HEK293 (cell line): ENCODE data around the gene YEATS4.

Experiments
- CTCF ChIA-PET: fragments of 350-600 bp; formaldehyde crosslinking; extraction: SDS; loops from one replicate; lab custom pipeline; 2021; ENCODE audit warnings: antibody characterized with exemption; lab: Yijun Ruan, JAX
- POLR2A ChIA-PET: fragments of 300-600 bp; formaldehyde crosslinking; extraction: SDS; loops from one replicate; lab custom pipeline; 2020; ENCODE audit warnings: antibody characterized with exemption, inconsistent platforms; lab: Yijun Ruan, JAX
- H3K27ac ChIP-seq: fragments of 200-500 bp; sonication (Bioruptor generic); 2 replicates; pipeline ENCODE4 v1.5.1; 2014; ENCODE audit warnings: low read depth, low read length, control low read depth, inconsistent platforms; ENCODE audit errors: extremely low read depth
- H3K36me3 ChIP-seq, 2 experiments: fragments of 200-500 bp in 1 of 2; sonication (Bioruptor generic) in 1 of 2; 1 replicate in 1 of 2; 2 replicates in 1 of 2; pipeline ENCODE4 v1.5.1; 2014 to 2017; ENCODE audit warnings: inconsistent platforms in 2 of 2, low read length in 2 of 2; ENCODE audit not compliant: control insufficient read depth in 2 of 2, insufficient read depth in 1 of 2
- H3K4me1 ChIP-seq: fragments of 200-500 bp; sonication (Bioruptor generic); 2 replicates; pipeline ENCODE4 v1.5.1; 2014; ENCODE audit warnings: mild to moderate bottlenecking, low read length, inconsistent platforms; ENCODE audit not compliant: control insufficient read depth, insufficient read depth
- H3K4me3 ChIP-seq: 2 replicates; pipeline ENCODE4 v1.5.1; 2011; ENCODE audit warnings: low read depth, mild to moderate bottlenecking, control low read depth, low read length, moderate library complexity
- H3K9me3 ChIP-seq: fragments of 200-500 bp; sonication (Bioruptor generic); 2 replicates; pipeline ENCODE4 v1.5.1; 2014; ENCODE audit warnings: low read depth, low read length, inconsistent platforms; ENCODE audit not compliant: control insufficient read depth, insufficient read depth
- GLIS2 ChIP-seq: fragments of 450-650 bp; formaldehyde crosslinking; IDR thresholded peaks from 2 replicates; pipeline ENCODE4 v1.5.1; 2016; ENCODE audit warnings: missing biosample characterization, missing genetic modification characterization
- HOXD13 ChIP-seq: sonication (generic); formaldehyde crosslinking; IDR thresholded peaks from 2 replicates; pipeline ENCODE4 v1.8.0; 2022; ENCODE audit warnings: missing genetic modification reagents, borderline replicate concordance
- OVOL3 ChIP-seq: fragments of 450-650 bp; formaldehyde crosslinking; IDR thresholded peaks from 2 replicates; pipeline ENCODE4 v1.5.1; 2016; ENCODE audit warnings: missing biosample characterization, missing genetic modification characterization
- PRDM2 ChIP-seq: fragments of 450-650 bp; formaldehyde crosslinking; IDR thresholded peaks from 2 replicates; pipeline ENCODE4 v1.5.1; 2016; ENCODE audit warnings: missing biosample characterization, missing genetic modification characterization, borderline replicate concordance
- REPIN1 ChIP-seq: fragments of 450-650 bp; formaldehyde crosslinking; IDR thresholded peaks from 2 replicates; pipeline ENCODE4 v1.5.1; 2017; ENCODE audit warnings: missing biosample characterization, missing genetic modification characterization, low read depth
- REST ChIP-seq: fragments of 450-650 bp; formaldehyde crosslinking; IDR thresholded peaks from 2 replicates; pipeline ENCODE4 v1.5.1; 2016; ENCODE audit warnings: missing biosample characterization, missing genetic modification characterization
- SALL2 ChIP-seq: fragments of 450-650 bp; formaldehyde crosslinking; IDR thresholded peaks from 2 replicates; pipeline ENCODE4 v1.5.0; 2017; ENCODE audit warnings: missing biosample characterization, mild to moderate bottlenecking, missing genetic modification characterization, borderline replicate concordance
- SCRT1 ChIP-seq: fragments of 450-650 bp; formaldehyde crosslinking; IDR thresholded peaks from 2 replicates; pipeline ENCODE4 v1.5.1; 2016; ENCODE audit warnings: missing biosample characterization, missing genetic modification characterization, borderline replicate concordance
- SP3 ChIP-seq: fragments of 450-650 bp; formaldehyde crosslinking; IDR thresholded peaks from 2 replicates; pipeline ENCODE4 v1.5.1; 2016; ENCODE audit warnings: missing biosample characterization, missing genetic modification characterization
- TCF7L2 ChIP-seq: IDR thresholded peaks from 2 replicates; pipeline ENCODE4 v1.6.1; 2011; ENCODE audit warnings: low read depth, mild to moderate bottlenecking, inconsistent platforms, low read length, moderate library complexity, borderline replicate concordance
- ZEB2 ChIP-seq: fragments of 450-650 bp; formaldehyde crosslinking; IDR thresholded peaks from 2 replicates; pipeline ENCODE4 v1.5.1; 2016; ENCODE audit warnings: missing biosample characterization, missing genetic modification characterization
- ZFP37 ChIP-seq: fragments of 450-650 bp; formaldehyde crosslinking; IDR thresholded peaks from 2 replicates; pipeline ENCODE4 v1.5.1; 2016; ENCODE audit warnings: missing biosample characterization, missing genetic modification characterization
- ZFP41 ChIP-seq: fragments of 450-650 bp; formaldehyde crosslinking; IDR thresholded peaks from 2 replicates; pipeline ENCODE4 v1.5.1; 2016; ENCODE audit warnings: missing biosample characterization, missing genetic modification characterization, borderline replicate concordance
- ZFP69B ChIP-seq: fragments of 450-650 bp; formaldehyde crosslinking; IDR thresholded peaks from 2 replicates; pipeline ENCODE4 v1.5.1; 2016; ENCODE audit warnings: missing biosample characterization, missing genetic modification characterization
- ZNF174 ChIP-seq: fragments of 450-650 bp; formaldehyde crosslinking; IDR thresholded peaks from 2 replicates; pipeline ENCODE4 v1.5.0; 2017; ENCODE audit warnings: missing biosample characterization, mild to moderate bottlenecking, missing genetic modification characterization
- ZNF2 ChIP-seq: fragments of 450-650 bp; formaldehyde crosslinking; IDR thresholded peaks from 2 replicates; pipeline ENCODE4 v1.5.1; 2016; ENCODE audit warnings: missing biosample characterization, missing genetic modification characterization
- ZNF248 ChIP-seq: fragments of 450-650 bp; formaldehyde crosslinking; IDR thresholded peaks from 2 replicates; pipeline ENCODE4 v1.5.1; 2017; ENCODE audit warnings: missing biosample characterization, missing genetic modification characterization
- ZNF292 ChIP-seq: fragments of 450-650 bp; formaldehyde crosslinking; IDR thresholded peaks from 2 replicates; pipeline ENCODE4 v1.5.1; 2016; ENCODE audit warnings: low read depth, missing biosample characterization, missing genetic modification characterization, borderline replicate concordance
- ZNF426 ChIP-seq: fragments of 450-650 bp; formaldehyde crosslinking; IDR thresholded peaks from 2 replicates; pipeline ENCODE4 v1.5.1; 2017; ENCODE audit warnings: missing biosample characterization, missing genetic modification characterization, mild to moderate bottlenecking, inconsistent platforms, moderate library complexity
- ZNF48 ChIP-seq: fragments of 450-650 bp; formaldehyde crosslinking; IDR thresholded peaks from 2 replicates; pipeline ENCODE4 v1.5.1; 2016; ENCODE audit warnings: missing biosample characterization, missing genetic modification characterization
- ZNF580 ChIP-seq: fragments of 450-650 bp; formaldehyde crosslinking; IDR thresholded peaks from 2 replicates; pipeline ENCODE4 v1.5.1; 2016; ENCODE audit warnings: missing biosample characterization, missing genetic modification characterization
- ZNF629 ChIP-seq: fragments of 450-650 bp; formaldehyde crosslinking; IDR thresholded peaks from 2 replicates; pipeline ENCODE4 v1.5.1; 2017; ENCODE audit warnings: missing biosample characterization, missing genetic modification characterization
- ZNF658 ChIP-seq: fragments of 450-650 bp; formaldehyde crosslinking; IDR thresholded peaks from 2 replicates; pipeline ENCODE4; 2016; ENCODE audit warnings: missing biosample characterization, missing genetic modification characterization
- ZNF777 ChIP-seq: fragments of 450-650 bp; formaldehyde crosslinking; IDR thresholded peaks from 2 replicates; pipeline ENCODE4 v1.5.1; 2017; ENCODE audit warnings: missing biosample characterization, missing genetic modification characterization, borderline replicate concordance
- ZNF785 ChIP-seq: fragments of 450-650 bp; formaldehyde crosslinking; IDR thresholded peaks from 2 replicates; pipeline ENCODE4 v1.5.1; 2016; ENCODE audit warnings: missing biosample characterization, missing genetic modification characterization
- ZSCAN30 ChIP-seq: fragments of 450-650 bp; IDR thresholded peaks from 2 replicates; pipeline ENCODE4 v1.5.1; 2018; ENCODE audit warnings: missing biosample characterization, mild to moderate bottlenecking, missing genetic modification characterization, moderate library complexity
- ZSCAN5A ChIP-seq: fragments of 450-650 bp; formaldehyde crosslinking; IDR thresholded peaks from 2 replicates; pipeline ENCODE4 v1.5.1; 2016; ENCODE audit warnings: missing biosample characterization, missing genetic modification characterization

YEATS4 gene

GRCh38 chr12:69435644-69436043 is 76.1 kb downstream of the YEATS4 start:
- no peak overlapping the region for H3K4me3 ChIP-seq
- ChIA-PET POLR2A (no interaction called here), CTCF (interaction anchor here (0.6 kb wide), 1 partner anchor 8 kb away, joined by 3 read pairs; no protein-coding TSS in a partner anchor)
- H3K9me3 ChIP-seq = no peaks in the 10 kb centered on the region
- H3K4me1 ChIP-seq = no peaks in the 10 kb centered on the region
- TF ChIP-seq ZSCAN5A (tag by site-specific recombination) = no peak
- TF ChIP-seq ZFP69B (tag by site-specific recombination) = no peak
- no peak for TF ChIP-seq HOXD13
- no peak for TF ChIP-seq ZFP37 (tag by site-specific recombination)
- no peak for TF ChIP-seq ZFP41 (tag by site-specific recombination)
- TF ChIP-seq ZNF426 (tag by site-specific recombination) = no peak
- no peak for TF ChIP-seq PRDM2
- TF ChIP-seq ZNF777 = no peak
- no peak for TF ChIP-seq ZNF580 (tag by site-specific recombination)
- TF ChIP-seq ZNF248 (tag by site-specific recombination) = no peak
- TF ChIP-seq SP3 (tag by site-specific recombination) = no peak
- no peak for TF ChIP-seq REPIN1 (tag by site-specific recombination)
- no peak for TF ChIP-seq SCRT1 (tag by site-specific recombination)
- TF ChIP-seq GLIS2 (tag by site-specific recombination) = no peak
- TF ChIP-seq REST (tag by site-specific recombination) = no peak
- no peaks in the 10 kb centered on the region for H3K36me3 ChIP-seq
- H3K27ac ChIP-seq = no peak overlapping the region

GRCh38 chr12:69437073-69437472 is 77.5 kb downstream of the YEATS4 start:
- H3K4me3 ChIP-seq = no peak overlapping the region
- no peak overlapping the region for H3K27ac ChIP-seq
- CTCF ChIA-PET = interaction anchor here (0.6 kb wide), 1 partner anchor 1406 kb away, joined by 4 read pairs; no protein-coding TSS in a partner anchor
- no peaks in the 10 kb centered on the region for H3K36me3 ChIP-seq
- POLR2A ChIA-PET = no interaction called here
- no peaks in the 10 kb centered on the region for H3K4me1 ChIP-seq
- TF ChIP-seq TCF7L2 = no peak
- no peak for TF ChIP-seq ZNF2 (tag by site-specific recombination)
- TF ChIP-seq OVOL3 = no peak
- no peak for TF ChIP-seq ZNF292 (tag by site-specific recombination)
- no peak for TF ChIP-seq ZEB2
- no peak for TF ChIP-seq ZSCAN30 (tag by site-specific recombination)
- TF ChIP-seq SALL2 (tag by site-specific recombination) = no peak
- no peak for TF ChIP-seq ZNF48 (tag by site-specific recombination)
- no peak for TF ChIP-seq ZNF174 (tag by site-specific recombination)
- no peak for TF ChIP-seq ZNF785
- TF ChIP-seq ZNF629 (tag by site-specific recombination) = no peak
- no peak for TF ChIP-seq ZNF658
- no peaks in the 10 kb centered on the region for H3K9me3 ChIP-seq
